Cerebellar cortex (tissue), 1 donor: Measurements from ENCODE around the gene MTMR3.

Experiments
- DNase-seq: peaks from one replicate; pipeline ENCODE4 v3.0.0-alpha.2; 2015; ENCODE audit warnings: low spot score

Gene MTMR3

GRCh38 chr22:29916007-29916544 is 33.1 kb downstream of the MTMR3 start:
- peak; percentile 22 for DNase-seq

- peak; percentile 74 for DNase-seq
These were observed 34.3 kb downstream of the MTMR3 start for GRCh38 chr22:29917052-29917902.

GRCh38 chr22:29925402-29925801 is 42.4 kb downstream of the MTMR3 start:
- DNase-seq, result no peak

- DNase-seq, result no peak
These were observed 43.1 kb downstream of the MTMR3 start for GRCh38 chr22:29926057-29926456.

- no peak for DNase-seq
These were observed 49.2 kb downstream of the MTMR3 start for GRCh38 chr22:29932136-29932535.

GRCh38 chr22:29933619-29934018 is 50.6 kb downstream of the MTMR3 start:
- no peak for DNase-seq

- no peak for DNase-seq
These were observed 51.6 kb downstream of the MTMR3 start for GRCh38 chr22:29934596-29934995.

GRCh38 chr22:29936186-29936585 is 53.2 kb downstream of the MTMR3 start:
- no peak for DNase-seq

- DNase-seq, result no peak
These were observed 55.1 kb downstream of the MTMR3 start for GRCh38 chr22:29937940-29938693.

GRCh38 chr22:29940526-29940925 is 57.6 kb downstream of the MTMR3 start:
- no peak for DNase-seq

GRCh38 chr22:29944339-29944738 is 61.4 kb downstream of the MTMR3 start:
- no peak for DNase-seq

GRCh38 chr22:29945435-29945834 is 62.5 kb downstream of the MTMR3 start:
- no peak for DNase-seq

GRCh38 chr22:29946220-29946619 is 63.2 kb downstream of the MTMR3 start:
- DNase-seq, result peak; percentile 43

GRCh38 chr22:29947410-29948384 is 64.7 kb downstream of the MTMR3 start:
- DNase-seq, result peak; percentile 41

GRCh38 chr22:29948385-29948769 is 65.4 kb downstream of the MTMR3 start:
- DNase-seq, result no peak

GRCh38 chr22:29949872-29950271 is 66.9 kb downstream of the MTMR3 start:
- no peak for DNase-seq

- DNase-seq, result no peak
These were observed 68.9 kb downstream of the MTMR3 start for GRCh38 chr22:29951791-29952413.

GRCh38 chr22:29954203-29954855 is 71.4 kb downstream of the MTMR3 start:
- no peak for DNase-seq

- no peak for DNase-seq
These were observed 73.7 kb downstream of the MTMR3 start for GRCh38 chr22:29956680-29957079.

- DNase-seq, result no peak
These were observed 75.2 kb downstream of the MTMR3 start for GRCh38 chr22:29958170-29958569.

GRCh38 chr22:29964776-29965175 is 81.8 kb downstream of the MTMR3 start:
- DNase-seq, result no peak
